ENCODE data around the gene DPH7. TPM values are rescaled to one million over a fixed set of nuclear protein-coding genes. Genes with fewer than 3 reads are reported as not detected.
"Not testable (repeated sequence)": the region's sequence is repeated elsewhere in the genome, so short reads cannot be mapped to it uniquely, and the experiment has no call there.

DPH7 gene
- total RNA-seq, 5 donors from 2014 or later (not counting 1 experiment from before 2014, with no cell fraction given), result 45.0 to 71.0 (median 66.3) TPM

DNA sequence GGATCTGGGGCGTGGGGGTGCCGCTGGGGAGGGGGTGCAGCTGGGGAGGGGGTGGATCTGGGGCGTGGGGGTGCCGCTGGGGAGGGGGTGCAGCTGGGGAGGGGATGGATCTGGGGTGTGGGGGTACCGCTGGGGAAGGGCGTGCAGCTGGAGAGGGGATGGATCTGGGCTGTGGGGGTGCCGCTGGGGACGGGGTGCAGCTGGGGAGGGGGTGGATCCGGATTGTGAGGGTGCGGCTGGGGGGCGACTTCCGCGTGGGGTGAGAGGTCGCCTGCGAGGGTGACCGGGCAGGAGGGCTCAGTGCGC is 27.8 kb downstream of the DPH7 start:
- Mint-ChIP-seq H3K4me1 (peaks cover 24 to 34% (median 27%) of the 10 kb centered on the region in 3 donors), H3K4me3 (peak overlapping the region; percentile 55 to 94 (median 65))
- H3K36me3 Mint-ChIP-seq; H3K9me3 ChIP-seq; H3K27ac ChIP-seq (ENCODE audit: low read length); H3K27me3 Mint-ChIP-seq; H3K27ac Mint-ChIP-seq; H3K27me3 ChIP-seq (replicated peaks in 1 of 2; ENCODE audit: control insufficient read depth in 2 of 2, extremely low read depth in 1 of 2, insufficient read depth in 2 of 2, low read length in 1 of 2); H3K9me3 Mint-ChIP-seq; H3K36me3 ChIP-seq (ENCODE audit: control insufficient read depth in 2 of 2, extremely low read depth in 1 of 2, insufficient read depth in 1 of 2, low read length in 1 of 2): not testable (repeated sequence)
- 0% methylated on average over 11 of the region's 17 CpGs for WGBS (ENCODE audit: insufficient coverage)
- Histone ChIP-seq H3K4me1 (ENCODE audit: control insufficient read depth in 1 of 2, extremely low read depth in 1 of 2, insufficient read depth in 2 of 2, low read length in 2 of 2) (peaks cover 8 to 23% of the 10 kb centered on the region in 2 experiments), H3K4me3 (ENCODE audit: control insufficient read depth in 1 of 2, extremely low read depth in 1 of 2, low read length in 1 of 2) (peak overlapping the region; percentile 60 to 65)
- POLR2A ChIA-PET, result interaction anchor here in 1 of 2 donors (0.6 kb wide), 1 partner anchor 14 kb away, joined by 9 read pairs; no protein-coding TSS in a partner anchor
- DNase-seq (peak in 4 of 35 experiments; percentile 7 to 12 (median 8)), ATAC-seq (replicated peaks in 1 of 4) (peak; percentile 1 to 22 (median 8))
- CTCF ChIA-PET, result interaction anchor here in 1 of 2 donors (0.6 kb wide), 1 partner anchor 12 kb away, joined by 3 read pairs; no protein-coding TSS in a partner anchor

DNA sequence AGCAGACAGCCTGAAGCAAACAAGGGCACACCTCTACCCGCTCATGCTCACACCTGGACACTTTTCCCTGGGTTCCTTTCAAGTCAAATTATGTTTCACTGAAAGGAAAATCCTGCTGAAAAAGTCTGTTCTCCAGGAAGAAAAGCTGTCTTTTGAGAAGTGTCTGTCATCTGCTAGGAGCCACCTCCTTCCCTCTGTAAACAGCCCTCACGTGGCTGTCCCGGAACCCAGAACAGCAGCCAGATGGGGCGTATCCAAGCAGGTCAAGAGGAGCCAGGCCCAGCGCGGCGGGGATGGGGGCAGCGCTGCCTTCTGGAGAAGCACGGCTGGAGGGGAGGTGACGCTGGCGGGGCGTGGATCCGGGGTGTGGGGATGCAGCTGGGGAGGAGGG is 28.5 kb downstream of the DPH7 start, which contains the start of gene PNPLA7:
PNPLA7 (minus strand) TSS at position 172 of the 391 bp plus-strand sequence. CDS start 205 bp downstream, outside the sequence.
- Mint-ChIP-seq H3K9me3 (no peaks in the 10 kb centered on the region), H3K36me3 (peaks cover 3% of the 10 kb centered on the region), H3K4me1 (peaks cover 24 to 28% (median 27%) of the 10 kb centered on the region in 3 donors), H3K27me3 (no peaks in the 10 kb centered on the region), H3K4me3 (peak within 1 kb of the TSS; percentile 90 to 95 (median 94)), H3K27ac (peak within 1 kb of the TSS; percentile 85 to 90)
- ATAC-seq (replicated peaks in 1 of 4), result peak; percentile 20 to 51 (median 42)
- ChIA-PET CTCF (interaction anchor here in 1 of 2 donors (0.6 kb wide), 1 partner anchor 11 kb away, joined by 3 read pairs; no protein-coding TSS in a partner anchor), POLR2A (no interaction called here)
- Histone ChIP-seq H3K36me3 (ENCODE audit: control insufficient read depth in 2 of 2, extremely low read depth in 1 of 2, insufficient read depth in 1 of 2, low read length in 1 of 2) (peaks cover 0 to 3% of the 10 kb centered on the region in 2 donors), H3K4me3 (ENCODE audit: control insufficient read depth in 1 of 2, extremely low read depth in 1 of 2, low read length in 1 of 2) (peak within 1 kb of the TSS; percentile 60 to 65), H3K4me1 (ENCODE audit: control insufficient read depth in 1 of 2, extremely low read depth in 1 of 2, insufficient read depth in 2 of 2, low read length in 2 of 2) (peaks cover 8 to 23% of the 10 kb centered on the region in 2 experiments), H3K9me3 (no peaks in the 10 kb centered on the region), H3K27ac (ENCODE audit: low read length) (peak within 1 kb of the TSS; percentile 44), H3K27me3 (replicated peaks in 1 of 2; ENCODE audit: control insufficient read depth in 2 of 2, extremely low read depth in 1 of 2, insufficient read depth in 2 of 2, low read length in 1 of 2) (peaks cover 0 to 2% of the 10 kb centered on the region in 2 experiments)
- DNase-seq, result peak in 31 of 35 experiments; percentile 19 to 65 (median 38)
- WGBS (ENCODE audit: insufficient coverage), result 11% methylated on average over 9 of the region's 13 CpGs

DNA sequence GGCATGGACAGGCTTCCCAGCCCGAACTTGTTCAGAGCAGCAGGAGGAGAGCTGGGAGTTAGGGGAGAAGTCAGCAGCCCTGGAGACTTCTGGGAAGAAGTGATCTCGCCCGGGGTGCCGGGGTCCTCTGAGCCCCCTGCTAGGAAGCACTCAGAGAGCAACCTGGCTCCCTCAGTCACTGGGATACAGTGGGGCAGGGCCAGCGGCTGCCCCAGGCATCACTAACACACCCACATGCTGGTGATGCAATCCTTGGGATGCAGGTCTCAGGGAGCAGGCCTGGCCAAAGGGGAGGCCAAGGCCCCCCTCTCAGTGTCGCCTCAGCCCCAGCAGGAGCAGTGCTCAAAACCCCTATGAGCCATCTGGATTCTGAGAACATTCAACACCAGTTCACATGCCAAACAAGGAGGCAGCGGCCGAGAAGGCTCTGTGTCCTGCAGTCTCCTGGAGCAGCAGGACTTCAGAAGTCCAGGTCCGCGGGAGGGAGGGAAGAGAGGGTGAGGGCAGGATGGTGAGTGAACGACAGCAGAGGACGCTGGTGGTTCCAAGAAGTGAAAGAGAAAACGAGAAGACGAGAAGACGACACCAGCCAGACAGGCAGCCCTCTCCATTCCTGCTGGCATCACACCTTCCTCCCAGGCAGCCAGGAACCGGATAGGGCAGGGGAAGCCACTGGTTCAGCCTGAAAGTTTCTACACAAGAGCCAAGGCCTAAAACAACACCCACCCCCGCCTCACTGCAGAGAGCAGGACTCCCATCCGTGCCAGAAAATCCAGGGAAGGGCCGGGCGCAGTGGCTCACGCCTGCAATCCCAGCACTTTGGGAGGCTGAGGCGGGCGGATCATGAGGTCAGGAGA is 30.8 kb downstream of the DPH7 start:
- no peaks in the 10 kb centered on the region for H3K9me3 Mint-ChIP-seq
- no peak for ATAC-seq (replicated peaks in 1 of 4)
- WGBS (ENCODE audit: insufficient coverage), result 93% methylated on average over 5 of the region's 23 CpGs
- Histone ChIP-seq H3K27ac (ENCODE audit: low read length) (no peak overlapping the region), H3K4me1 (ENCODE audit: control insufficient read depth in 1 of 2, extremely low read depth in 1 of 2, insufficient read depth in 2 of 2, low read length in 2 of 2) (peaks cover 8 to 23% of the 10 kb centered on the region in 2 experiments), H3K36me3 (ENCODE audit: control insufficient read depth in 2 of 2, extremely low read depth in 1 of 2, insufficient read depth in 1 of 2, low read length in 1 of 2) (peaks cover 0 to 4% of the 10 kb centered on the region in 2 donors), H3K27me3 (replicated peaks in 1 of 2; ENCODE audit: control insufficient read depth in 2 of 2, extremely low read depth in 1 of 2, insufficient read depth in 2 of 2, low read length in 1 of 2) (peaks cover 0 to 2% of the 10 kb centered on the region in 2 experiments), H3K9me3 (no peaks in the 10 kb centered on the region), H3K4me3 (ENCODE audit: control insufficient read depth in 1 of 2, extremely low read depth in 1 of 2, low read length in 1 of 2) (no peak overlapping the region)
- H3K4me1 Mint-ChIP-seq, result peaks cover 21 to 26% (median 25%) of the 10 kb centered on the region in 3 donors
- DNase-seq, result no peak
- H3K4me3 Mint-ChIP-seq, result peak overlapping the region; percentile 7 to 46 (median 41)
- H3K27me3 Mint-ChIP-seq, result no peaks in the 10 kb centered on the region
- POLR2A ChIA-PET, result no interaction called here
- CTCF ChIA-PET, result no interaction called here
- peak overlapping the region in 1 of 2 donors; percentile 55 for H3K27ac Mint-ChIP-seq
- peaks cover 2% of the 10 kb centered on the region for H3K36me3 Mint-ChIP-seq

DNA sequence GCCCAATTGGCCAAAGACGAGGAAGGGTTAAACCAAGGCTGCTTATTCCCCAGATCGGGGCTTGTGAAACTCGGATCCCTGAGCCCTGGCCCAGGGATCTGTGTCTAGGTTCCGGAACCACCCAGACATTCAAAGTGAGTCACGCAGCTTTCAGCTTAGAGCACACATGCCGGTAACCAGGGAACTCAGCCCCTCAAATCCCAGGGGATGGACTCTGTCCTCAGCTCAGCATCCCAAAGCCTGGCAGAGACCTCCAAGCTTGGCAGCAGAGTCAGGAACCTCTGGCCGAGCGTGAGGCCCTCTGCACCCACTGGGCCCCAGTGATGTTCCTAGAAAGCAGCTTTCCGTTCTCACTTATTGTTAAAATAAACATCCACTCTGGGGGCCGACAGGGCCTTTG is 33.6 kb downstream of the DPH7 start:
- Histone ChIP-seq H3K27me3 (replicated peaks in 1 of 2; ENCODE audit: control insufficient read depth in 2 of 2, extremely low read depth in 1 of 2, insufficient read depth in 2 of 2, low read length in 1 of 2) (peaks cover 0 to 2% of the 10 kb centered on the region in 2 experiments), H3K36me3 (ENCODE audit: control insufficient read depth in 2 of 2, extremely low read depth in 1 of 2, insufficient read depth in 1 of 2, low read length in 1 of 2) (peaks cover 0 to 5% of the 10 kb centered on the region in 2 donors), H3K4me1 (ENCODE audit: control insufficient read depth in 1 of 2, extremely low read depth in 1 of 2, insufficient read depth in 2 of 2, low read length in 2 of 2) (peaks cover 2 to 7% of the 10 kb centered on the region in 2 experiments), H3K27ac (ENCODE audit: low read length) (no peak overlapping the region), H3K9me3 (no peaks in the 10 kb centered on the region), H3K4me3 (ENCODE audit: control insufficient read depth in 1 of 2, extremely low read depth in 1 of 2, low read length in 1 of 2) (no peak overlapping the region)
- ChIA-PET POLR2A (no interaction called here), CTCF (no interaction called here)
- peaks cover 13 to 19% (median 18%) of the 10 kb centered on the region in 3 donors for H3K4me1 Mint-ChIP-seq
- peaks cover 2% of the 10 kb centered on the region for H3K36me3 Mint-ChIP-seq
- WGBS (ENCODE audit: insufficient coverage), result 84% methylated on average over 5 of the region's 10 CpGs
- no peak for ATAC-seq (replicated peaks in 1 of 4)
- no peak for DNase-seq
- no peak overlapping the region for H3K4me3 Mint-ChIP-seq
- H3K9me3 Mint-ChIP-seq, result no peaks in the 10 kb centered on the region
- no peaks in the 10 kb centered on the region for H3K27me3 Mint-ChIP-seq
- no peak overlapping the region for H3K27ac Mint-ChIP-seq

DNA sequence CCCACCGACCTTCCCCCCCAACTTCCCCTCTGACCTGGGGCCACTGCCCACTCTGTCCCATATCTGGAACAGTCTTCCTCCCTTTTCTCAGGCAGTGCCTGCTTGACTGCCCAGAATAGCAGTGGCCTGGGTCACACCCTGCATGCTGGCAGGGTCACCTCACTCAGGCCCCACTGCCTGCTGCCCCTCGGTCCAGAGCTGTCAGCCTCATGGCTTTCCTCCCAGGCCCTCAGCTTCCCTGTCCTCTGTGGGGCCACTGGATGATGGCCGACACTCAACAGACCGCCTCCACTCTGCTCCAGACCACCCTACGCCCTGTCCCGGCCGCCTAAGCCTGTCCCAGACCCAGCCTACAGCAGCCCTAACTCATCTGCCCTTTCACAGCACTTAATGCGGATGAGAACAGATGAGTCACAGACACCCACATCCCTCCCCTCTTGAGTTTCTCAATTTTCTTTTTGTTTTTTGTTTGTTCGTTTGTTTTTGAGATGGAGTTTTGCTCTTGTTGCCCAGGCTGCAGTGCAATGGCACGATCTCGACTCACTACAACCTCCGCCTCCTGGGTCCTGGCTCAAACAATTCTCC is 34.5 kb downstream of the DPH7 start:
- Histone ChIP-seq H3K4me1 (ENCODE audit: control insufficient read depth in 1 of 2, extremely low read depth in 1 of 2, insufficient read depth in 2 of 2, low read length in 2 of 2) (no peaks in the 10 kb centered on the region), H3K27ac (ENCODE audit: low read length) (no peak overlapping the region), H3K9me3 (no peaks in the 10 kb centered on the region), H3K27me3 (replicated peaks in 1 of 2; ENCODE audit: control insufficient read depth in 2 of 2, extremely low read depth in 1 of 2, insufficient read depth in 2 of 2, low read length in 1 of 2) (peaks cover 0 to 2% of the 10 kb centered on the region in 2 experiments), H3K4me3 (ENCODE audit: control insufficient read depth in 1 of 2, extremely low read depth in 1 of 2, low read length in 1 of 2) (no peak overlapping the region), H3K36me3 (ENCODE audit: control insufficient read depth in 2 of 2, extremely low read depth in 1 of 2, insufficient read depth in 1 of 2, low read length in 1 of 2) (peaks cover 0 to 5% of the 10 kb centered on the region in 2 donors)
- CTCF ChIA-PET, result no interaction called here
- 73% methylated on average over 7 of the region's 12 CpGs for WGBS (ENCODE audit: insufficient coverage)
- POLR2A ChIA-PET, result no interaction called here
- Mint-ChIP-seq H3K27me3 (no peaks in the 10 kb centered on the region), H3K4me1 (peaks cover 6 to 11% (median 11%) of the 10 kb centered on the region in 3 donors), H3K4me3 (no peak overlapping the region), H3K36me3 (peaks cover 2% of the 10 kb centered on the region), H3K9me3 (no peaks in the 10 kb centered on the region), H3K27ac (no peak overlapping the region)
- no peak for ATAC-seq (replicated peaks in 1 of 4)
- DNase-seq, result no peak

DNA sequence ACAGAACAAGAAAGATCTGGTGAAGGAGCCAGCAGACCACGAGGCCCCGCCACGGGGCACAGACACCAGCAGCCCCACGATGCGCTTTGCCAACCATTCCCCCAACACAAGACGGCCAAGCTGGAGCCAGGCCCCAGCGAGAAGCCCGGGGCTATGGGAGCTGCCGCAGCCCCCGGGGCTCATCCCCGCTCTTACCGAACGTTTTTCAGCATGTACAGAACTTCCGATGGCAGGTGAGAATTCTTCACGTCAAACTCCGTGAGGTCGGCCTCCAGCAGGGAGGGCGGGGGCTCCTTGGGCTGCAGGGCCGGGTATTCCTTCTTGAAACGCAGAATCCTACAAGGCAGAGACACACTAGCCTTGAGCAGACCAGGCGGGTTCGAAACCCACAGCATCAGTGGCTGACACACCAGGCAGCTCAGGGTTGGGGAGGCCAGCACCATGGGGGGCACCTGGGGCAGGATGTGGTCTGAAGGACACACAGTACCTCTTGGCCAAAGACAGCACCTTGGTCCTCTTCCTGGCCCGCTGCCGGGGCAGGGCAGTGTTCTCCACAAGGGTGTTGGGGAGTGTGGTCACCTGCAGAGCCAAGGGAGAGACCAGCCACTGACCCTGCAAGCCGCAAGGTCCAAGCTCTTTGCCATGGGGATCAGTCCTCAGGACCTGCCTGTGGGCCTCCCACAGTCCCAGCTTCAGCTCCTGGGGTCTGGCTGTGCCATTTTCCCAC is 35.3 kb downstream of the DPH7 start:
- H3K27ac ChIP-seq (ENCODE audit: low read length), result no peak overlapping the region
- no peaks in the 10 kb centered on the region for H3K4me1 ChIP-seq (ENCODE audit: control insufficient read depth in 1 of 2, extremely low read depth in 1 of 2, insufficient read depth in 2 of 2, low read length in 2 of 2)
- Mint-ChIP-seq H3K4me3 (no peak overlapping the region), H3K36me3 (peaks cover 2% of the 10 kb centered on the region), H3K9me3 (no peaks in the 10 kb centered on the region), H3K27me3 (no peaks in the 10 kb centered on the region), H3K27ac (no peak overlapping the region), H3K4me1 (peaks cover 3 to 7% (median 5%) of the 10 kb centered on the region in 3 donors)
- no peak overlapping the region for H3K4me3 ChIP-seq (ENCODE audit: control insufficient read depth in 1 of 2, extremely low read depth in 1 of 2, low read length in 1 of 2)
- peaks cover 0 to 5% of the 10 kb centered on the region in 2 donors for H3K36me3 ChIP-seq (ENCODE audit: control insufficient read depth in 2 of 2, extremely low read depth in 1 of 2, insufficient read depth in 1 of 2, low read length in 1 of 2)
- peaks cover 0 to 2% of the 10 kb centered on the region in 2 experiments for H3K27me3 ChIP-seq (replicated peaks in 1 of 2; ENCODE audit: control insufficient read depth in 2 of 2, extremely low read depth in 1 of 2, insufficient read depth in 2 of 2, low read length in 1 of 2)
- no peak for ATAC-seq (replicated peaks in 1 of 4)
- DNase-seq, result no peak
- ChIA-PET CTCF (no interaction called here), POLR2A (no interaction called here)
- 87% methylated on average over 23 of the region's 25 CpGs for WGBS (ENCODE audit: insufficient coverage)
- H3K9me3 ChIP-seq, result no peaks in the 10 kb centered on the region

Data from T-cell (primary cell).